Activated T-helper 17 cell treated with anti-CD3 and anti-CD28 coated beads, Interleukin-2, amount 50 U/mL, for 72 hours (primary cell): ENCODE results near the gene PTPRN2. TPM values are rescaled to one million over a fixed set of nuclear protein-coding genes. Genes with fewer than 3 reads are reported as not detected.

Source experiments
- ATAC-seq: fragments of 150-1000 bp; cut with Tn5 transposase; replicated peaks from 2 replicates; pipeline ENCODE4 v1.10.0; 2021; ENCODE audit warnings: mild to moderate bottlenecking, moderate library complexity
- H3K27ac Mint-ChIP-seq: one replicate; pipeline ENCODE4 v1.8.0; 2022; ENCODE audit warnings: mixed read lengths
- H3K27me3 Mint-ChIP-seq: one replicate; pipeline ENCODE4 v1.8.0; 2022; ENCODE audit warnings: mixed read lengths
- H3K36me3 Mint-ChIP-seq: one replicate; pipeline ENCODE4 v1.8.0; 2022; ENCODE audit warnings: low read depth, mild to moderate bottlenecking, mixed read lengths
- H3K4me1 Mint-ChIP-seq: one replicate; pipeline ENCODE4 v1.8.0; 2022; ENCODE audit warnings: mixed read lengths
- H3K4me3 Mint-ChIP-seq: one replicate; pipeline ENCODE4 v1.8.0; 2022; ENCODE audit warnings: mild to moderate bottlenecking, mixed read lengths
- H3K9me3 Mint-ChIP-seq: one replicate; pipeline ENCODE4 v1.8.0; 2022; ENCODE audit warnings: mixed read lengths
- total RNA-seq, 2 donors: library from RNA; stranded (reverse); gene quantifications; one replicate each; pipeline ENCODE4 v1.2.3, GENCODE V29; 2022

Gene PTPRN2
- total RNA-seq, 2 donors from 2014 or later: 0.48 to 1.4 TPM

DNA sequence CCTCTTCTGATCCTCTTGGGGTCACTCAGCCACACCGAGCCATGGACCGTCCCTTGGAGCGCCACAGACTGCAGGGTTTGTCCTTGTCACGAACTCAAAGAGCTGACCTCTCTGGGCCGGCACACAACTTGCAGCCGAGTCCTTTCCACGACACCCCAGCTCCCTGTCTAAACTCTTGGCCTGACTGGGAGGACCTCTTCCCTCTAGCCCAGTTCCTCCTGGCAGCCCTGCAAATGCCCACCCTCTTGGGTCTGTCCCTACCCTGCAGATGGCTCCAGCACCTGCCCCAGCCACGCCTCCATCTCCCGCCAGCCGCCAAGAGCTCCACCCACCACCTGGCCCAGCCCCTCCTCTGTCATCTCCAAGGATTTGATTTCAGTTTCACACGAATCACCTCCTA lies 911.6 kb downstream of the PTPRN2 start:
- H3K4me1 Mint-ChIP-seq: no peaks in the 10 kb centered on the region
- peaks cover 65% of the 10 kb centered on the region for H3K27me3 Mint-ChIP-seq
- H3K9me3 Mint-ChIP-seq: no peaks in the 10 kb centered on the region
- no peak for ATAC-seq
- no peaks in the 10 kb centered on the region for H3K36me3 Mint-ChIP-seq
- H3K27ac Mint-ChIP-seq: no peak overlapping the region
- H3K4me3 Mint-ChIP-seq: no peak overlapping the region

GRCh38 chr7:157675427-157675927 lies 912.1 kb downstream of the PTPRN2 start:
- Mint-ChIP-seq H3K36me3 (no peaks in the 10 kb centered on the region), H3K9me3 (no peaks in the 10 kb centered on the region), H3K4me1 (no peaks in the 10 kb centered on the region), H3K4me3 (no peak overlapping the region), H3K27me3 (peaks cover 60% of the 10 kb centered on the region), H3K27ac (no peak overlapping the region)
- ATAC-seq: no peak

- no peak overlapping the region for H3K27ac Mint-ChIP-seq
Observed at GRCh38 chr7:157674715-157675426, 912.8 kb downstream of the PTPRN2 start.

DNA sequence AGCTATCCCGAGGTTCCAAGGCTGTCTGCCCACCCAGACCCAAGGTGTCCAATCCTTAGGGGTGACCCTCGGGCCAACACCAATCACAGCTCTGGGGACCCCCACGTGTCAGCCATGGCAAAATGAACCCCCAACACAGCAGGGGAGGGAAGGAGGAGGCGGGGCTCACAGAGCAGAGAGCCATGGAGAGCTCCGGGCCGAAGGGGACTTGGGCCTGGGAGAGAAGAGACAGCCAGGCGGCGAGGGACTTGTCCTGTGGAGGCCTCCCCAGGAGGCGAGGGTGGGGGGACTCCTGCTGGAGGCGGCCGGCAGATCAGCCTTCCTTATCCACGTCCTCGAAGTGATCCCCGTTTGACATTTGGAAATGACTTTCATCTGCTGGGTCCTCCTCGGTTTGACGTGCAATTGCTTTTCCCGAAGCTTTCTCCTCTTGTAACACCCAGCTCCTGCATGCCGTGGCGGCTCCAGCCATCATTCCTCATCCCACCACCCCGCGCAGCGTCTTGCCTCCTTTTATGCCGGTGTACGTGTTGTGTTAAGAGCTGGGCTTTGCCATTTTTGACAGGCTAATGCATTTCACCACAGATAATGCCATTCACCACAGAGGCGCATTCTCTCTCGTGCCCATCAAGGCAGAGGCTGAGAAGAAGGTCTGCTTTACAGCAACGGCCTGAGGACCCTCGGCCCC lies 913.5 kb downstream of the PTPRN2 start:
- no peak overlapping the region for H3K27ac Mint-ChIP-seq
- ATAC-seq: no peak
- peaks cover 47% of the 10 kb centered on the region for H3K27me3 Mint-ChIP-seq
- H3K36me3 Mint-ChIP-seq: no peaks in the 10 kb centered on the region
- H3K9me3 Mint-ChIP-seq: no peaks in the 10 kb centered on the region
- no peak overlapping the region for H3K4me3 Mint-ChIP-seq
- H3K4me1 Mint-ChIP-seq: no peaks in the 10 kb centered on the region

More at GRCh38 chr7:157674715-157675426, 912.8 kb downstream of the PTPRN2 start:
- Mint-ChIP-seq H3K9me3 (no peaks in the 10 kb centered on the region), H3K27me3 (peaks cover 54% of the 10 kb centered on the region), H3K4me3 (no peak overlapping the region), H3K36me3 (no peaks in the 10 kb centered on the region), H3K4me1 (no peaks in the 10 kb centered on the region)
- no peak for ATAC-seq

DNA sequence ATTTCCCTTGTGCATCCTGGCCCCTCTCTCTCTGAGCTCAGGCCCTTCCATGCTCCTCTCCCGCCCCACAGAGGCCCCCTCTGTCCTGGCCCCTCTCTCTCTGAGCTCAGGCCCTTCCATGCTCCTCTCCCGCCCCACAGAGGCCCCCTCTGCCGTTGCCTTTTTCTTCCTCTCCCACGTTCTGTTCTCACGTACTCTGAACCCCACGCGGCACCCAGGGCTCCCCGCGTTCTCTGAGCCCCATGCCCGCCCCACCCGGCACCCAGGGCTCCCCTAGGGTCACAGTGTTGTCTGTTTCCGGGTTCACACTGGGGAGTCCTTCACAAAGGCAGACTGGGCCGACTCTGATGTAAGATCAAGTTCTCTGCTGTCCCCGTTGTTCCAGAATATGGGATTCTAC lies 914.0 kb downstream of the PTPRN2 start:
- ATAC-seq: no peak
- H3K27ac Mint-ChIP-seq: no peak overlapping the region
- no peak overlapping the region for H3K4me3 Mint-ChIP-seq
- H3K9me3 Mint-ChIP-seq: no peaks in the 10 kb centered on the region
- no peaks in the 10 kb centered on the region for H3K36me3 Mint-ChIP-seq
- no peaks in the 10 kb centered on the region for H3K4me1 Mint-ChIP-seq
- peaks cover 42% of the 10 kb centered on the region for H3K27me3 Mint-ChIP-seq

DNA sequence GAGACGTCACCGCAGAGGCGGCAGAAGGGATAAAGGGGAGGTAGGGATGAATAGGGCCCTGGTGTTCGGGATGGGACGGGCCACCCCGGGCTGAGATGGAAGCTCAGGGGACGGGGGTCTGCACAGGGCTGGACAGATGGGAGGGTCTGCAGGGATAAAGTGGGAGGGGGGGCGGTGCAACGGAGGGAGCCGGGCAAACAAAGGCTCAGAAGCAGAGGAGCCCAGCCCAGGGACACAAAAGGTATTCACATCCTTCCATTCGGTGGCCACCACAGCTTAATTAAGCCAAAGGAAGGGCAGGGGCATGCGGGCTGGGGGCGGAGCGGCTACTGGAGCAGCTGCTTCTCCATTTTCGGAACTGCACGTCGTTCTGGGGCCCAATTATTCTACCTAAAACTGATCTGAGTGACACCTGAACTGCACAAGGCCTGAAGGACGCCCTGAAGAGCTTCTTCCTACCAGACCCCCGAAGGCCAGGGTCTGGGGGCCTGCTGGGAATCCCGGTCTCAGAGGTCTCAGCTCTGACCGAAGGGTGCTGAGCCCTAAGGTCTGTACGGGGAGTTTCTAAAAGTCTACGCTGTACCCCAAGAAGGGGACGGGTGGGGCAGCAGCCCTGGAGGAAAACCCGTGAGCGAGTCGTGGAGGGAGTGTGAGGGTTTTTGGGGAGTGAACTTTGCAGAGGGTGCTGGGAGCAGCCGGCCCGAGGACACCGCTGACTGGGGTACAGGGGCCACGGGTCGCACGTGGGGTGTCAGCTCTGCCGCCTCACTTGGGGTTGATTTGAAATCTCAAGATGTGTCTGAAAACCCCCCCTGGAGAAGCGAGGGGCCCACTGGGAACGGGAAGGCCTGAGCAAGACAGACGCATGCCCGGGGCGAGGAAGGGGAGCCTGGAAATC lies 916.0 kb downstream of the PTPRN2 start:
- Mint-ChIP-seq H3K27ac (no peak overlapping the region), H3K27me3 (peaks cover 25% of the 10 kb centered on the region), H3K36me3 (no peaks in the 10 kb centered on the region), H3K4me3 (no peak overlapping the region), H3K9me3 (no peaks in the 10 kb centered on the region), H3K4me1 (no peaks in the 10 kb centered on the region)
- no peak for ATAC-seq

DNA sequence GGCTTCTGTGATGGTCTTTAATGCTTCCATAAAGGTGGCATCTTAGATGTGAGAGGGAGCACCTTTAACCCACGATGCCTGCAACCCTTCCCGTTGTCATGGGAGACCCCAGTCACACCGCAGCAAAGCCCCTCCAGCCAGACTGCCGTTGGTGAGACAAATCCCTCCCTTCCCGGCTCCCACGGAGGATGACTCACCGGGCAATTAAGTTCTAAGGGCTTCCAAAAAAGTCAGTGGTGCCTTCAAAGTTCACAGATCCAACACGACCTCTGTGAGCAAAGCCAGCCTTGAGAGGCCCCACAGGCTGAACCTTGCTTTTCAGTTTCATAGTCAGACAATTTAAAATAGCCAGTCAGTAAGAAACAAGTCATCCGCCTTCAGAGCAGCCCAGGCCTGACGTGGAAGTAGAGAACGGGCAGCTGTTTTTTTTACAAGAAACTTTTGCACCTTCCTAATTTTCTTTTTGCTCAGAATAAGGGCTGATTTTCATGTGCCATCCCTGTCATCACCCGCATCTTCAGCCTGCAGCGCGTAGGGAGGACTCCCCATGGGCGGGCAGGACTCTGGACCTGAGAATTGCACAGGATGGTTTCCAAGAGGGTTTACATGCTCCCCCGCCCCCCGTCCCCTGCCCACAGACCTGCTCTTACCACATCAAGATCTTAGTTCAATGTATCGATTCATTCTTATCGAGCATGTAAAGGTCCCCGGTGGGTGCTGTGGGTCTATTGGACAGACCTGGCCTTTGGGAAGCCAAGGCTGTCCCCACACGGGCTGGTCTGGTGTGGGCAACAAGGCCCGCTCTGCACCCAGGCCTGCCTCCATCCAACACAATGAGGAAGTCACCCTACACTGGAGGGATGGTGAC lies 916.9 kb downstream of the PTPRN2 start:
- no peaks in the 10 kb centered on the region for H3K9me3 Mint-ChIP-seq

DNA sequence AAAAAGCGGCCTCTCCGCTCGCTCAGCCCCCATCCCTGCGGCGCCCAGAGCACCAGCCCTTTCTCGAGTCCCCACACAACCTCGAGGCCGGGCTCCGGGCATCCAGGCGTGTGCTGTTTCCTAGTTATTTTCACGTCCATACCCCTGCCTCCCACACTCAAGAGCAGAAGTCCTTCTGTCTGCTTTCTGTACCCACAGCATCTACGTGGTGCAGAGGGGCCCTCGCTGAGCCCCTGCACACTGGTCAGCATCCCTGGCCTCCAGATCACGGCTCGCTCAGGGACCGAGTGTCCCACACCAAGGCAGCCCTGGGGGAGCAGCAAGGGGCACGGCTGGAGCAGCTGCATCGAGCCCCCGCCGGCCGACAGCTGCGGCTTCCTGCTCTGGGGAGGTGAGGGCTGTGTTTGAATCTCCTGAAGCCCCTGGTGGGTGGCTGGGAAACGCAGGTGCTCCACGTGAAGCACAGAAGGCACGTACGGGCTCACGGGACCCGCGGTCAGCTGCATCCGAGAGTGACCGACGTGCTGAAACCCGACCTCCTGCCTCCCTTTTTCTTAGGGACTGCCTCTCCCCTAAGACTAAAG lies 917.8 kb downstream of the PTPRN2 start:
- no peaks in the 10 kb centered on the region for H3K4me1 Mint-ChIP-seq
- no peaks in the 10 kb centered on the region for H3K9me3 Mint-ChIP-seq
- ATAC-seq: no peak
- no peak overlapping the region for H3K27ac Mint-ChIP-seq
- no peaks in the 10 kb centered on the region for H3K36me3 Mint-ChIP-seq
- H3K4me3 Mint-ChIP-seq: no peak overlapping the region
- peaks cover 12% of the 10 kb centered on the region for H3K27me3 Mint-ChIP-seq

More for the DNA sequence above, 916.9 kb downstream of the PTPRN2 start:
- no peak for ATAC-seq
- Mint-ChIP-seq H3K36me3 (no peaks in the 10 kb centered on the region), H3K27ac (no peak overlapping the region), H3K4me1 (no peaks in the 10 kb centered on the region), H3K27me3 (peaks cover 19% of the 10 kb centered on the region), H3K4me3 (no peak overlapping the region)

DNA sequence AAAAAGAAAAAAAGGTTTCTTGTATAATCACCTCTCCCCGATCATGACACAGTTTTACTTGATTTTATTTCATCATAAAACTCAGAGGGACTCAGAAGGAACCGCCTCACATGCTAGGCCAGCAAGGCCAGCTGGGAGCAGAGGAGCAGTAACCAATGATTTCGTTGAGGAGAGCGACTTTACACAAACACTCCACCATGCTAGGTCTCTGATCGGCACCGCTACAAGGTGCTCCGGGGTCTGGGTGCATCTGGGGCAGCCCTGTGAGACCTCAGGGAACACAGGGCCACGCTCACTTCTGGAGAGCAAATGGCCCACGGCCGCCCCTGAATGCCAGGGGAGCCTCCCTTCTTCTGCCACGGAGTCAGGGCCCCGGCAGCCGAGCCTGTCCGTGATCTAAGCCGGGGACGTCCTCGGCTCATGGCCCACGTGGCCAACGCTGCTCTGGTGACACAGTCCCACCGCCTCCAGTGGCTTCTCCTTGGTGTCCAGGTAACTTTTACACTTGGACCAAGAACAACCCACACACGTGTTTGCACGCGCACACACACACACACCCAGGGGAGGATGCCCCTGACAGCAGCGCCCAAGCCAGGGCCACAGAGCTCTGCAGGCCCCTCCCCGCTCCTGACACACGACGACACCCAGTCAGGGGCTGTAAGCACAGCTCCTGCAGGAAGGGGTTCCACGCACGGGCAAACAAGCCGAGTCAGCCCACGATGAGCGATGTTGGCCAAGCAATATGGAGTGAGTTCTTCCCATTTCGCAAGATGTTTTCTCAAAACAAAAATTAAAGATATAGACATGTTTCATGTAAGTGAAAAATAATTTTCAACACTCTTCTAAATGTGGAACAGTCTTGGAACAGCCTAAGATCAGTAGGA lies 918.5 kb downstream of the PTPRN2 start:
- no peak overlapping the region for H3K27ac Mint-ChIP-seq
- no peaks in the 10 kb centered on the region for H3K9me3 Mint-ChIP-seq
- no peaks in the 10 kb centered on the region for H3K36me3 Mint-ChIP-seq
- H3K4me3 Mint-ChIP-seq: no peak overlapping the region
- no peak for ATAC-seq
- no peaks in the 10 kb centered on the region for H3K4me1 Mint-ChIP-seq
- H3K27me3 Mint-ChIP-seq: peaks cover 7% of the 10 kb centered on the region

- Mint-ChIP-seq H3K4me3 (no peak overlapping the region), H3K4me1 (no peaks in the 10 kb centered on the region), H3K27ac (no peak overlapping the region), H3K27me3 (peaks cover 7% of the 10 kb centered on the region), H3K36me3 (no peaks in the 10 kb centered on the region), H3K9me3 (no peaks in the 10 kb centered on the region)
- ATAC-seq: no peak
Observed at GRCh38 chr7:157668221-157668883, 919.3 kb downstream of the PTPRN2 start.

DNA sequence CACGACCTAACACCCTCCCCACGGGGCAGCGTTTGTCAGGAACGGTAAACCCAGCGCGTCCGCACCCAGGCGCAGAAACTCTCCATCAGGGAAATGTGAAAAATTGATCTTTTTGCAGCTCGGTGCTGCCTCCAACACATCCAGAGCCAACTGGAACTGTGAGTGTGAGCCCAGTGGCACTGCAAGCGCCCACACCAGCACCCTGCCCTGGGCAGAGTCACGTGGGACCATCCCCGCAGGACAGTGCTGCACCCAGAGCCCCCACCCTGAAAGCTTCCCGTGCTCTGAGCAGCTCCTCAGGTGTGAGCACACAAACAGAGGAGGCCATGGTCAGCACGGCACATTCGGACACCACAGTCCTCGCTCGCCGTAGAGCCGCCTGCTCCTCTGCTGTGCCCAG lies 919.9 kb downstream of the PTPRN2 start:
- H3K9me3 Mint-ChIP-seq: no peaks in the 10 kb centered on the region
- no peak overlapping the region for H3K27ac Mint-ChIP-seq
- no peaks in the 10 kb centered on the region for H3K4me1 Mint-ChIP-seq
- ATAC-seq: no peak
- H3K4me3 Mint-ChIP-seq: no peak overlapping the region
- no peaks in the 10 kb centered on the region for H3K36me3 Mint-ChIP-seq
- peaks cover 7% of the 10 kb centered on the region for H3K27me3 Mint-ChIP-seq

DNA sequence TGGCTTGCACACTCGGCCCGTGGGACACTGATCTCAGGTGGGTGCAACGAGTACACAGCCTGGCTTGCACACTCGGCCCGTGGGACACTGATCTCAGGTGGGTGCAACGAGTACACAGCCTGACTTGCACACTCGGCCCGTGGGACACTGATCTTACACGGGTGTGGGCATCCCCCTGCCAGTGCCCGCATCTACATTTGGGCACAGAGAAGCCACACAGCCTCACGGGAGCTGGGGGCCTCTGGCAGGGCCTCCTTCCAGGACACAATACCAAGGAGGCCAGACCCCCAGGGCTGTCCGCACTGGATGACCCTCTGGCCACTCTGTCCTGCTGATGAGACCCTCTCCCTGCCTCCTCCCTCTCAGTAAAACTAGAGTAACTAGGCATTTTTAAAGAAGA lies 920.4 kb downstream of the PTPRN2 start:
- Mint-ChIP-seq H3K4me3 (no peak overlapping the region), H3K9me3 (no peaks in the 10 kb centered on the region), H3K4me1 (no peaks in the 10 kb centered on the region), H3K27me3 (peaks cover 3% of the 10 kb centered on the region), H3K36me3 (no peaks in the 10 kb centered on the region), H3K27ac (no peak overlapping the region)
- no peak for ATAC-seq
